Omental fat pad (tissue), 4 donors: ENCODE results near the gene SH3TC1. TPM values are rescaled to one million over a fixed set of nuclear protein-coding genes. Genes with fewer than 3 reads are reported as not detected.

Source experiments
- ATAC-seq: fragments of 150-250 bp; one replicate; pipeline ENCODE4 v1.9.1; 2016; ENCODE audit warnings: mild to moderate bottlenecking, moderate library complexity; ENCODE audit not compliant: low FRiP score
- DNase-seq: peaks from one replicate; pipeline ENCODE4 v3.0.0-alpha.2; 2019; ENCODE audit warnings: low spot score
- total RNA-seq, 4 donors: library from RNA; depleted of rRNA; stranded (reverse); fragments of >200 nt; gene quantifications; one replicate each; pipeline ENCODE4 v1.1.0, GENCODE V29; 2016
- TF ChIP-seq, protein P1 (sequence below), 3 donors: fragments of 450-650 bp; IDR thresholded peaks; one replicate each; pipeline ENCODE4 v1.5.1; 2016 to 2017; ENCODE audit warnings: antibody characterized with exemption in 3 of 3, mild to moderate bottlenecking in 3 of 3, moderate library complexity in 2 of 3

The SH3TC1 gene
- total RNA-seq, 4 donors from 2014 or later: 23.0 to 70.3 (median 29.1) TPM

DNA sequence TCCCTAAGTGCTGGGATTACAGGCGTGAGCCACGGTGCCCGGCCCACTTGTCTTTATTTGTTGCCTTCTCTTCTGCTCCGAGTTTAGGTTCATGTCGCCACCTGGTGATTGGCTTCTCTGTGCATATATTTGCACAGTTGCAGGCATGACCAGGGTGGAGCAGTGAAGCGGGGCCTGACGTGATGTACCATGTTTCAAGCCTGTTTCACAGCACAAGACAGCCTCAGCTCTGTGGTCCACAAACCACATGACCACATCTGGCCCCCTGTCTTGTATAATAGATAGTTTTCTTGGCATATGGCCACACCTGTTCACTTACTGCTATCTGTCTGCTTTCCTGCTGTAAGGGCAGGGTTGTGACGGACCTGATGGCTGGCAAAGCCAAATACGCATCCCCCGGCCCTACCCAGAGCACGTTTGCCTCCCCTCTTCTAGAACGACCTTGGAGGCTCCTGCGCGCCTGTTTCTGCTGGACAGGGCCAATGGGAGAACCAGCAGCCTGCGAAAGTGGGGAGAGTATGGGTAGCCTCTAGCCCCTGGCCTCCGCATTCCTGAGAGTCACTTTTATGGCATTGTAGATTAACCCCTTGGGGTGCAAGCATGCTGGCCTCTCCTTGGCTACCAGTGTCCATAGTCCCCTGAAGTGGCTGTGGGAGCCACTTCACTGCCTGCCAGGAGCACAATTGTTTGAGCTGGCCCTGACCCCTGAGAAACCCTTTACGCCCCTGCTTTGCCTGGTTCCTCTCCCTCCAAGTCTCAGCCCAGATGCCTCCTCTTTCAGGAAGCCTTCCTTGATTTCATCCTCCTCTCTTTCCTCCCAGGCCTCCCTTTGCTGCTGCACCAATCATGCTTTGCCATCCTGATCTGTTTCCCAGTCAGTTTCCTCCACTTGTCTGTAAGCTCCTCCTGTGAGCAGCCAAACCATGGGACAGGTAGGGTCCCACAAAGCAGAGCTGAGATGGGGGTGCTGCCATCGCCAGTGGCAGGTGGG lies 6.0 kb upstream of the SH3TC1 start:
- ATAC-seq: no peak
- DNase-seq: no peak
- TF ChIP-seq, protein P1, sequence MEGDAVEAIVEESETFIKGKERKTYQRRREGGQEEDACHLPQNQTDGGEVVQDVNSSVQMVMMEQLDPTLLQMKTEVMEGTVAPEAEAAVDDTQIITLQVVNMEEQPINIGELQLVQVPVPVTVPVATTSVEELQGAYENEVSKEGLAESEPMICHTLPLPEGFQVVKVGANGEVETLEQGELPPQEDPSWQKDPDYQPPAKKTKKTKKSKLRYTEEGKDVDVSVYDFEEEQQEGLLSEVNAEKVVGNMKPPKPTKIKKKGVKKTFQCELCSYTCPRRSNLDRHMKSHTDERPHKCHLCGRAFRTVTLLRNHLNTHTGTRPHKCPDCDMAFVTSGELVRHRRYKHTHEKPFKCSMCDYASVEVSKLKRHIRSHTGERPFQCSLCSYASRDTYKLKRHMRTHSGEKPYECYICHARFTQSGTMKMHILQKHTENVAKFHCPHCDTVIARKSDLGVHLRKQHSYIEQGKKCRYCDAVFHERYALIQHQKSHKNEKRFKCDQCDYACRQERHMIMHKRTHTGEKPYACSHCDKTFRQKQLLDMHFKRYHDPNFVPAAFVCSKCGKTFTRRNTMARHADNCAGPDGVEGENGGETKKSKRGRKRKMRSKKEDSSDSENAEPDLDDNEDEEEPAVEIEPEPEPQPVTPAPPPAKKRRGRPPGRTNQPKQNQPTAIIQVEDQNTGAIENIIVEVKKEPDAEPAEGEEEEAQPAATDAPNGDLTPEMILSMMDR (IDR thresholded peaks at IDR 0.05): no peak

DNA sequence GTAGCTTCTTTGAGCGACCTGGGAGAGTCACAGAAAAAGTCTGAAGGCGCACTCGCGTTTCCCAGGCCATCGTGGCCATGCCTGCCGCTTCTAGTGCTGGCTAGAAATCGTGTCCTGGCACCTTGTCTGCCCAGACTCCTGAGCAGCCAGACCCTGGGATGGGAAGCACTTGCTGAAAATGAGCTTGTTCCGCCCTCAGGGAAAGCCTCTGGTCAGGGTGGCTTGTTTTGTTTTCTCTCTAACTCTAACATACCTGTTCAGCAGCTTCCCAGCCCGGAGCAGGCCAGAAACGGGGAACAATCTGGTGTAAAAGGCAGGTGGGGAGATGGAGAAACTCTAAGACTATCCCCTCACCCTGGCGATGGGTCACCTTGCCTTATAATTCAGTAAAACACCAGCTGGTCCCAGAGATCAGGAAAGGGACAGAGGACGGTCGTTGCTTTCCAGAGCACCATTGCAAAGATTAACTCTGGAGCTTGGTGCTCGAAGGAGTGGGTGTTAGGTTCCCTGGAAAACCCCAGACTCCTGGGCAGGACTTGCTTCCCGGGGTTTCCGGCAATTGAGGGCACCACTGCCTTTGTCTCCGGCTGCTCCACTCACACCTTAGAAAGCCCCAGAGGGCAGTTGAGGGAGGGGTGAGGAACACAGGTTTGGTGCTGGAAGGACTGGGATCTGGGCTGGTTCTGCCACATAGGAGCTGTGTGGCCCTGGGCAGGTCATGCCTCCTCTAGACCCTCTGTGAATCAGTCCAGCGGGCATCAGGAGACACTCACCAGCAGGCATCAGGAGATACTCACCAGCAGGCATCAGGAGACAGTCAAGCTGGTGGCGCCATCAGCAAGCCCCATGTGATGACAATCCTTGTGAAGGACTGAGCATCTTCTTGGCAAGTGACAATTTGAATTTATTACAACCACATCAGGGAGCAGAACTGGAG lies 4.5 kb upstream of the SH3TC1 start:
- TF ChIP-seq, protein P1 (IDR thresholded peaks at IDR 0.05): no peak
- ATAC-seq: no peak
- no peak for DNase-seq

DNA sequence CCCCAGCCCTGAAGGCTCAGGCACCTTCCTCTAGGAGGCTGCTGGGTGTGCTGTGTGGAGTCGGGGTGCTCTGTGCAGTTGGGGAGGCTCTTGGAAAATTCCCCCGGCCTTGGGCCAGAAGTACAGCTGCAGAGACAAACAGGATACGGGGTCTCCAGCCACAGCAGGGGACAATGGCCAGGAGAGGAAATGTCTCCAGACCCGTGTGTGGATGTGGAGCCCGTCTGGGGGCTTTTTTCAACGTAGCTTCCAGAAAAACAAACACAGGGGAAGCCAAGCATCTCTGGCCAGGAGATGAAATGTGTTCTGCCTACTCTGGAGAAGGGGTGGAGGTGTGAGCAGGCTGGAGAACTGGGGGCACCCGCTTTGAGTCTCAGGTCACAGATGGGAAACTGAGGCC lies 3.7 kb upstream of the SH3TC1 start:
- ATAC-seq (no peak), DNase-seq (no peak)
- TF ChIP-seq, protein P1 (IDR thresholded peaks at IDR 0.05): no peak

DNA sequence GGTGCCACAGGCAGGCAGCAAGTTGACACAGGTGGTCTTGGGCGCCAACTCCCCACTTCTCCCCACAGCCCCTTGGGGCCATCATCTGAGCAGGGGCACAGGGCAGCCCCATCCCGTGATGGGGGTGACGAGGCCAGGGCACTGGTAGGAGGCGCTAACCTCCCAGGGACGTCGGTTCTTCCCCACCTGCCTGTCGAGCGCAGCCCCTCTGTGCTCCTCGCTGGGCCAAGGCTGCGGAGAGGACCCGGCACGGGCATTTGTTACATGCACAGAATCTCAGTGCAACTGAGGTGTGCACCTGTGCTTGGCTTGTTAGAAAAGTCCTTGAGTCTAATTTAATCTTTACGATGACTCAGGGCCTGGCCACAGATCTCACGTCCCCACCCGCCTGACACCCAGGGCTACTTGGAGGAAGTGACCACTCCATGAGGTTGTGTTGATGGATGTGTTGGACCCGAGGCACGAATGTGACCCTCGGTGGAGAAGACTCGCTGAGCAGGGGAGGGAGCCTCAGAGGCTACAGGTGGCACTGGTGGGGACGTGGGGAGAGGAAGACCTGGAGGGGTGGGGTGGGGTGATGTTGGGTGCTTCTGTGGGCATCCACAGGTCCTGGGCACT lies 3.1 kb upstream of the SH3TC1 start:
- TF ChIP-seq, protein P1 (IDR thresholded peaks at IDR 0.05): no peak
- no peak for ATAC-seq
- DNase-seq: no peak

DNA sequence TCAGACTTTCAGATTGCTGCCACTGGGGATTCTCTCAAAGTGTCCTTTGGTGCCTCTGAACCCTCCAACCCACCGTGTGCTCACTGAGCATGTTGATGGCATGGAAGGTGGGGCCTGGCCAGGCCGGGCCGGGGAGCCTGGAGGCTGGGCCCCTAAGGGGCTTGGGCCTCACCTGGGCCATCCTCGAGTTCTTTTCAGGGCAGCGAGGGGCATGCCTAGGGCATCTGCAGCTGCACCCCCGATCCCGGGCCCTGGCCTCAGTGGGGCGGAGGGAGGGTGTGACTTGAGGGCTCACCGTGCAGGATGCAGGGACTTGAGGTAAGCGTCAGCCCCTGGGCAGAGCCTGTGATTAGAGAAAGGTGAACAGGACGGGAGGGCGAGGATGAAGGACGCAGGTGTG lies 1.6 kb upstream of the SH3TC1 start:
- no peak for DNase-seq
- TF ChIP-seq, protein P1 (IDR thresholded peaks at IDR 0.05): no peak
- ATAC-seq: no peak

DNA sequence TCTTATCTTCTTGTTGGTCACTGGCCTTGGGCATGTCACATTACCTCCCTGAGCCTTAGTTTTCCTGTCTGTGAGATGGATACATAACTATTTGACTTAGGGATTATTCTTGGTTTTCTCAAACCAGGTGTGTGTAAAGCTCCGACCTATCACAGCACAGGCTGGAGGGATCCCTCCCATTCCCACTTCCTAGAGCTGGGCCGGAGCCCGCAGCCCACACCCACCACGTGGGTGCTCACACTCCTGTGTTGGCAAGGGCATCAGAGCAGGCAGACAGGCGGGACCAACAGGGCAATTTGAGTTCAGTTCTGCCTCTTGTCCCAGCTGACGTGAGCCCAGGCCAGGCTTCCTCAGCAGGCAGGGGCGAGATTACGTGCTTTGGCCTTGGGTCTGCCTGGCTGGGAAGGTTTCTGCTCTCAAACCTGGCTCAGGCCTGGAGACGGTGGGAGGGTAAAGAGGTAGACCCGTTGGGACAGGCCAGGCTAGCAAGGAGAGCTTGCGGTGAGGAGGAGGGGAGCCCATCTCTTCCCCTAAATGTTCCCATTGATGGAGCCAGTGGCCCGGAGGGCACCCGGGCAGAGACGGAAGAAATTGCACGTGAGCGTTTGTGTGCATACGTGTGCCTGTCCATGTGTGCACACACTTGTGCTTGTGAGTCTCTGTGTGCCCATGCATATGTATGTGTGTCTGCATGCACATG lies 734 bp upstream of the SH3TC1 start:
- no peak for DNase-seq
- no peak for ATAC-seq
- TF ChIP-seq, protein P1 (IDR thresholded peaks at IDR 0.05): no peak
